SK-N-SH treated with all-trans-retinoic acid at 6 μM for 48 hours (cell line): ENCODE measurements around the gene PADI3.

Experiments
- ATAC-seq: fragments of 200-7000 bp; cut with Tn5 transposase; 3 replicates; pipeline ENCODE4 v1.9.1; 2020; ENCODE audit warnings: mild to moderate bottlenecking, moderate library complexity
- ARNTL ChIP-seq: fragments of 450-650 bp; formaldehyde crosslinking; IDR thresholded peaks from 2 replicates; pipeline ENCODE4 v1.5.0; 2020; ENCODE audit warnings: low read depth, mild to moderate bottlenecking, moderate library complexity, borderline replicate concordance
- CSDC2 ChIP-seq: fragments of 250-450 bp; sonication (Bioruptor Pico); IDR thresholded peaks from 2 replicates; pipeline ENCODE4 v1.5.0; 2020; ENCODE audit warnings: mild to moderate bottlenecking, moderate library complexity
- CSRNP3 ChIP-seq: fragments of 250-450 bp; sonication (Bioruptor Pico); IDR thresholded peaks from 2 replicates; pipeline ENCODE4 v1.5.1; 2021; ENCODE audit warnings: mild to moderate bottlenecking, moderate library complexity
- ESRRG ChIP-seq: fragments of 250-450 bp; sonication (Bioruptor Pico); IDR thresholded peaks from 2 replicates; pipeline ENCODE4 v1.6.1; 2021; ENCODE audit warnings: mild to moderate bottlenecking
- GLIS3 ChIP-seq: fragments of 250-450 bp; sonication (Bioruptor Pico); IDR thresholded peaks from 2 replicates; pipeline ENCODE4 v1.5.0; 2020; ENCODE audit warnings: mild to moderate bottlenecking, moderate library complexity
- ISL1 ChIP-seq: fragments of 250-450 bp; sonication (Bioruptor Pico); IDR thresholded peaks from 2 replicates; pipeline ENCODE4 v2.1.2; 2022; ENCODE audit warnings: mild to moderate bottlenecking, moderate library complexity
- OSR1 ChIP-seq: fragments of 250-450 bp; sonication (Bioruptor Pico); IDR thresholded peaks from 2 replicates; pipeline ENCODE4 v1.8.0; 2022; ENCODE audit warnings: moderate library complexity, mild to moderate bottlenecking, inconsistent platforms
- PATZ1 ChIP-seq: fragments of 250-450 bp; sonication (Bioruptor Pico); IDR thresholded peaks from 2 replicates; pipeline ENCODE4 v1.8.0; 2020; ENCODE audit warnings: mild to moderate bottlenecking, moderate library complexity, borderline replicate concordance
- PPARA ChIP-seq: fragments of 250-450 bp; sonication (Bioruptor Pico); IDR thresholded peaks from 2 replicates; pipeline ENCODE4 v1.5.0; 2020; ENCODE audit warnings: mild to moderate bottlenecking, borderline replicate concordance
- RARB ChIP-seq: fragments of 250-450 bp; sonication (Bioruptor Pico); IDR thresholded peaks from 2 replicates; pipeline ENCODE4 v1.8.0; 2021; ENCODE audit warnings: mild to moderate bottlenecking, moderate library complexity
- SNAI2 ChIP-seq: fragments of 250-450 bp; sonication (Bioruptor Pico); IDR thresholded peaks from 2 replicates; pipeline ENCODE4 v1.5.0; 2020; ENCODE audit warnings: mild to moderate bottlenecking, moderate library complexity
- TCF4 ChIP-seq: fragments of 250-450 bp; sonication (Bioruptor Pico); IDR thresholded peaks from 2 replicates; pipeline ENCODE4 v1.8.0; 2021; ENCODE audit warnings: mild to moderate bottlenecking, moderate library complexity, borderline replicate concordance
- TSHZ2 ChIP-seq: fragments of 250-450 bp; sonication (Bioruptor Pico); IDR thresholded peaks from 2 replicates; pipeline ENCODE4 v1.5.0; 2020; ENCODE audit warnings: mild to moderate bottlenecking, moderate library complexity
- ZFP3 ChIP-seq: fragments of 250-450 bp; sonication (Bioruptor Pico); IDR thresholded peaks from 2 replicates; pipeline ENCODE4 v1.5.0; 2020; ENCODE audit warnings: mild to moderate bottlenecking, moderate library complexity
- ZNF565 ChIP-seq: fragments of 450-650 bp; formaldehyde crosslinking; conservative IDR thresholded peaks from 2 replicates; pipeline ENCODE4 v1.5.0; 2020; ENCODE audit warnings: low read depth, mild to moderate bottlenecking, moderate library complexity
- ZNF70 ChIP-seq: fragments of 450-650 bp; formaldehyde crosslinking; IDR thresholded peaks from 2 replicates; pipeline ENCODE4 v1.5.0; 2020; ENCODE audit warnings: mild to moderate bottlenecking, moderate library complexity
- ZNF8 ChIP-seq: fragments of 450-650 bp; formaldehyde crosslinking; IDR thresholded peaks from 2 replicates; pipeline ENCODE4 v1.5.0; 2020; ENCODE audit warnings: mild to moderate bottlenecking, moderate library complexity
- TF ChIP-seq, protein P1 (sequence below): fragments of 250-450 bp; sonication (Bioruptor Pico); IDR thresholded peaks from 2 replicates; pipeline ENCODE4 v1.5.1; 2020; ENCODE audit warnings: low read depth, mild to moderate bottlenecking, moderate library complexity

PADI3 gene

GRCh38 chr1:17264470-17264869 is 15.6 kb downstream of the PADI3 start (continued):
- no peak for TF ChIP-seq PATZ1 (CRISPR knock-in tag)

GRCh38 chr1:17265162-17265561 is 16.3 kb downstream of the PADI3 start:
- TF ChIP-seq SNAI2 (CRISPR knock-in tag), result no peak
- TF ChIP-seq ARNTL (CRISPR knock-in tag), result no peak
- TF ChIP-seq PATZ1 (CRISPR knock-in tag), result no peak
- peak; percentile 68 for ATAC-seq

DNA sequence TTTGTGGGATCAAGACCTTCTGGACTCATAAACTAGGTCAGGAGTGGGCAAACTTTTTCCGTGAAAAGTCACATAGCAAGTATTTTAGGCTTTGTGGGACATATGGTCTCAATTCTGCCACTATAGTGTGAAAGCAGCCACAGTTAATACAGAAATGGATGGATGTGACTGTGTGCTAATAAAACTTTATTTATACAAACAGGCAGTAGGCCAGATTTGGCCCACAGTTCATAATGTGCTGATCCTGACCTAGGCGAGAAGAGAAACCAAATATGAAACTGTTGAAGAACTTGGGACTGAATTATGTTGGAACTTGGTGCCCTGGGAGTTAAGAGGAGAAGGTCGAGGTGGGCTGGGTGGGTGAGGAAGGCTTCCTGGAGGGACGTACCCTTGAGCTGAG is 17.1 kb downstream of the PADI3 start:
- no peak for ATAC-seq
- TF ChIP-seq TSHZ2 (CRISPR knock-in tag) (no peak), ZNF70 (no peak), ZNF8 (no peak), ISL1 (CRISPR knock-in tag) (no peak), RARB (CRISPR knock-in tag) (no peak), OSR1 (CRISPR knock-in tag) (no peak), ESRRG (no peak), TCF4 (CRISPR knock-in tag) (no peak), CSDC2 (CRISPR knock-in tag) (no peak), PATZ1 (CRISPR knock-in tag) (no peak), ZFP3 (CRISPR knock-in tag) (no peak)
- TF ChIP-seq, protein P1, sequence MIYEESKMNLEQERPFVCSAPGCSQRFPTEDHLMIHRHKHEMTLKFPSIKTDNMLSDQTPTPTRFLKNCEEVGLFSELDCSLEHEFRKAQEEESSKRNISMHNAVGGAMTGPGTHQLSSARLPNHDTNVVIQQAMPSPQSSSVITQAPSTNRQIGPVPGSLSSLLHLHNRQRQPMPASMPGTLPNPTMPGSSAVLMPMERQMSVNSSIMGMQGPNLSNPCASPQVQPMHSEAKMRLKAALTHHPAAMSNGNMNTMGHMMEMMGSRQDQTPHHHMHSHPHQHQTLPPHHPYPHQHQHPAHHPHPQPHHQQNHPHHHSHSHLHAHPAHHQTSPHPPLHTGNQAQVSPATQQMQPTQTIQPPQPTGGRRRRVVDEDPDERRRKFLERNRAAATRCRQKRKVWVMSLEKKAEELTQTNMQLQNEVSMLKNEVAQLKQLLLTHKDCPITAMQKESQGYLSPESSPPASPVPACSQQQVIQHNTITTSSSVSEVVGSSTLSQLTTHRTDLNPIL (CRISPR knock-in tag), result no peak
- TF ChIP-seq, all 23 proteins: peak for 0

DNA sequence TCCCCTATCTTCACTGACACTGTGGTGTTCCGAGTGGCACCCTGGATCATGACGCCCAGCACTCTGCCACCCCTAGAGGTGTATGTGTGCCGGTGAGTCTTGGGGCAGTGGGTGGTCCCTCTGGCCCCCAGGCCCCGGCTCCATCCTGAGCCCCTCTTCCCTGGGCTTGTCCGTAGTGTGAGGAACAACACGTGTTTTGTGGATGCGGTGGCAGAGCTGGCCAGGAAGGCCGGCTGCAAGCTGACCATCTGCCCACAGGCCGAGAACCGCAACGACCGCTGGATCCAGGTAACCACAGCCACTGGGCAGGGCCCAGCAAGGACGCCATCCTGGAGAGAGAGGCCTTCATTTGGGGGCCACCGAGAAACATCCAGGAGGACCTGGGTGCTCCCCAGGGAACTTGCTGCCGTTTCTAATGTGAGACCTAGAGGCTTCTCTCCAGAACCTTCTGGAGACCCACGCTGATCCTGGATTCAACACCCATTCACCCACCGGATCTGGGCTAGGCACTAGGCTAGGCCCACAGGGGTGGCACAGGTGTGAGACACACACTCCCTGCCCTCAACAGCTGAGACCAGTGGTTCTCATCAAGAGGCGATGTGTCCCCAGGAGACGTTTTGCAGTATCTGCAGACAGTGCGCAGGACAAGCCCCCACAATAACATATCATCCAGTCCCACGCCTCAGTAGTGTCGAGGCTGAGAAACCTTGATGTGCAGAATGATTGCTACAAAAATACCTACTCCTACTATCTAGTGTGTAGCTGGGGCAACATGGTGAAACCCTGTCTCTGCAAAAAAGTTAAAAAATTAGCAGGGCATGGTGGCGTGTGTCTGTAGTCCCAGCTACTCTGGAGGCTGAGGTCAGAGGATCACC is 22.2 kb downstream of the PADI3 start:
- ATAC-seq, result no peak
- TF ChIP-seq ZNF565 (CRISPR knock-in tag), result no peak
- no peak for TF ChIP-seq CSRNP3 (CRISPR knock-in tag)
- no peak for TF ChIP-seq ESRRG
- TF ChIP-seq PPARA, result no peak
- TF ChIP-seq GLIS3 (CRISPR knock-in tag), result no peak
- TF ChIP-seq RARB (CRISPR knock-in tag), result no peak
- TF ChIP-seq OSR1 (CRISPR knock-in tag), result no peak
- no peak for TF ChIP-seq CSDC2 (CRISPR knock-in tag)
